GM21515 (cell line): ENCODE measurements around the gene FAM13A.

Experiments used
- ATAC-seq: cut with Tn5 transposase; IDR thresholded peaks from one replicate; pipeline ENCODE4 v1.9.1; 2021; ENCODE audit not compliant: unreplicated experiment

FAM13A gene

DNA sequence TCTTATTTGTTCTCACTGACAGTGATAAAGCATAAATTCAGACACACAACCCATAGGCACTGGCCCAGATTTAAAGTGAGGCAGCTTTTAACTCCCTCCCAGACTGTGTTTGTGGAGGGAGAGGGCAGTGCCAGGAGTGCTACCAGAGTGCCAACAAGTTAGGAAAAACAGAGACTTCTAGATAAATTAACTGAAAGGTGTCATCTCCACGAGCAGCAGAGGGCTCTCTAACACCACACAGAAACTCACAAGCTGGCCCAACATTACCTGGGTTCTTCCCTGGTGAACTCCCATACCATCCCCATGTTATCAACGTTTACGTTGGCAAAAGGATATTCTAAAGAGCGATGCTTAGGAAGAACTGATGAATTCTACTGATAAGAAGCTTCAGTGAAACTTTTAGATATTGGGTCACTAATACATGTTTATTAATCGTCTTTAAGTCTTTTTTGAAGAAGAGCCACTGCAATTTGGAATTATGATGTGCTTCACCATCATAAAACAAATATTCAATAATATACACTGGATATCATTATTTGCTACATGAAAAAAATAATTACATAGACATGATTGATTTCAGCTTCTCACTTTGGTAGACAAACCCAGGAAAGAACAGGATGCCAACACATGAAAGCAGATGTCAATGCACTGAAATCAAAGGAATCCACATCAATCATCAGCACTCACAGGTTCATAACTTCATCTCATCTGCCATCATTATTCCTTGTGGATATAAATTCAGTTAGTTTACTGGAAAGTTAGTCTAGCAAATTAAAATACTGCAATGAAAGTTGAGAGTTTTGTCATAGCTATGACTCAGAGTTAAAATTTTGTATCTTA is 238.1 kb downstream of the FAM13A start:
- no peak for ATAC-seq

GRCh38 chr4:88817740-88818139 is 239.2 kb downstream of the FAM13A start:
- ATAC-seq = no peak

GRCh38 chr4:88816360-88816759 is 240.6 kb downstream of the FAM13A start:
- no peak for ATAC-seq

- no peak for ATAC-seq
These were observed 242.9 kb downstream of the FAM13A start for GRCh38 chr4:88814043-88814617.

- no peak for ATAC-seq
These were observed 244.0 kb downstream of the FAM13A start for GRCh38 chr4:88813013-88813412.

DNA sequence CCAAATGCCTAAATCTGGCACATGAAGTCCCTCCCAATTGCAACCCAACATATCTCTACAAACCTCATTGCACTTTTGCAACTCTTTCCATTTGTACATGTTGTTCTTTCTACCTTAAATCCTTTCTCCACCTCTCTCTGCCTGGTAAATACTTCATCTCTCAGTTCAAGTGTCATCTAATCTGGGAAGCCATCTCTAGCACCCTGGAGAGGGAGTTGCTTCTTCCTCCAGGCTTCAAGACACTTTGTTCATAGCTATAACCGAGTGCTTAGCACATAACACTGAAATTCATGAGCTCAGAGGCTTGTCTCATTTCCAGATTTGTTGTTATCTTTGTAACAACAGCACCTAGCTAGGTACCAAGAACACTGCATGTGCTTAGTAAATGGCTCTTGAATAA is 244.6 kb downstream of the FAM13A start:
- ATAC-seq = no peak

DNA sequence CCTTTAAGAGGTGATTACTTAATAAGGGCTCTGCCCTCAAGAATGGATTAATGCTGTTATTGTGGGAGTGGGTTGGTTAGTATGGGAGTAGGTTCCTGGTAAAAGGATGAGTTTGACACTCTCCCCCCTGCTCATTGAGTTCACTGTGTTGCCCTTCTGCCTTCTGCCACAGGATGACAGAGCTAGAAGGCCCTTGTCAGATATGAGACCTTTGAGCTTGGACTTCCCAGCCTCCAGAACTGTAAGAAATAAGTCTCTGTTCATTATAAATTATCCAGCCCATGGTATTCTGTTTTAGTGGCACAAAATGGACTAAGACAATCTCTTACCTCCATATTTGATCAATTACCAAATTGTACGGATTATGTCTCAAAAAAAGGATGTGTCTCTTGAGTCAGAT is 245.1 kb downstream of the FAM13A start:
- ATAC-seq = no peak

- ATAC-seq = no peak
These were observed 246.7 kb downstream of the FAM13A start for GRCh38 chr4:88810325-88810724.

GRCh38 chr4:88809576-88810219 is 247.3 kb downstream of the FAM13A start:
- ATAC-seq = no peak

DNA sequence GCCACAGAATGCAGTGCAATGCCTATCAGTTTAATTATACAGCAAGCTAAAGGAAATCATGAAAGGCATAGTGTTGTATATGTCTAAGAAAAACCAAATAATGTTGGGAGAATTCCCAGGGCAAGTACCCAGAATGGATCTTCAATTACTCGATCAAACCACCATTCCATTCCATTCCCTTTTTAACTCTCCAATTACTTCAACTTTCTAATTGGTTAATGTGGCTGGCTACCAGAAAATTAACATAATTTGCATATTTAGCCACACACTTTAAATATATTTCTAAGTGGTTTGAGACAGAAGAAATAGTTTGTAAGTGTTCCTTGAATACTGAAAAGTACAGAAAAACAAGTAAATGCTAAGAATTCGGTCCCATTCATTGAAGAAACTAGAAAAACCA is 247.9 kb downstream of the FAM13A start:
- no peak for ATAC-seq

DNA sequence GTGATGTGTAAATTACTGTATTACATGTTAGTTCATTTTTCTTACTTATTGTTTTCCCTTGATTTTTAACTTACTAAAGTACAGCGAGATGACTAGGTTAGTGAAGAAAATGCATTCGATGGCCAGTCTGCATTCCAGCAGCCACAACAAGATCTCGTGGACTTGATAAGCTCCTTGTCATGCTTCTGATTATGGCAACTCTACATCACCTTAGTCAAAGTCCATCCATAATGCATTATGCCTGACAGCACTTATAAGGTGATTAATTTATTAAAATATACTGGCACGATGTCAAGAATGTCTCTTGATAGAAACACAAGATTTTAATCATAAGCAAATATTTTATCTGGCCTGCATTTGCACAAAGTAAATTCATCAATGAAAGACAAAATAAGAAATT is 249.5 kb downstream of the FAM13A start:
- ATAC-seq = no peak

GRCh38 chr4:88804234-88804633 is 252.8 kb downstream of the FAM13A start:
- ATAC-seq = no peak

DNA sequence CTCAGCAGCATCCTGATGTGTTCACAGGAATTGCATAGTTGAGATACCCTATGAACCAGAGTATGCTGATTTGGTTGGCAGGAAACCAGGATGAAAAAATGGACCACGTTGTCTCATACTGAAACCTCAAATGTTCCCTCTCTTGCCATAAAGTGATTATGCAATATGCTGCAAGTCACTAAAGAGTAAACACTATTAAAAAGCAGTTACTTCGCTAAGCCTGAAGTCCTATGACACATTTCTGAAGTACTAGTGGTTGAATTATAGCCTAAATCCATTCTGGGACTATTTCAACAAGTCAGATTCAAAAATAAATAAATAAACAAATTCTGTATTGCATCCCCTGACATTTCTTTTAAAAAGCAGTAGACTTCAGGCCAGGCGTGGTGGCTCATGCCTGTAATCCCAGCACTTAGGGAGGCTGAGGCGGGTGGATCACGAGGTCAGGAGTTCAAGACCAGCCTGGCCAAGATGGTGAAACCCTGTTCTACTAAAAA is 253.3 kb downstream of the FAM13A start:
- ATAC-seq = peak; percentile 62

DNA sequence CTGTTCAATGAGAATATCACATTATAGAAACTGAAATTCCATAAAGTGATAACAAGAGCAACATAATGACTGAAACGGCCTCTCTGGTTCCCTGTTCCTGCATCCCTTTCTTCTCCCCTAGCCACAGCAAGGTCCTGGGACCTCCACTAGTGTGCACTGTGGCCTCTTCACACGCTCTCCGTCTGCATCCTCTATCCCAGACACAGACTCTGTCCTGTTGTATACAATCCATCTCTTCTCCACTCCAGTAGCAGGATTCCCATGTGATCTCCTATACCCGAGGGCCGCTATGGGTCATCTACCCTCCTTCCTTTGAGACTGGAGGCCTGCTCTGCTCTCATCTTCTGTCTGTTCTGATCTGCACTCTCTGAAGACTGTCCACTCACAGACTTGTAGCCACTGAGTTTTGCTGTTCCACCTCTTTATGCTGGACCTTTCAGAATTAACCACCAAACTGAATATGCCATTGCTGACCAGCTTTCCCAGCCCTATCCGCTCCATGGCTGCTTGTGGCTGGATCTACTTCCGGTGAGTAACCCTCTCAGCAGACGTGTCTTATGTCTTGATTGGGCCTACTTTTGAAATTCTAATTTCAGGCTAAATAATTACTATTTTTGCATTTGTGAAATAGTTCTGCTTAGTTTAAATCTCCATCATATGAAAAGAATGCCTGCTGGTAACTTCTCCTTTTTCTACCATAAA is 254.2 kb downstream of the FAM13A start:
- no peak for ATAC-seq

DNA sequence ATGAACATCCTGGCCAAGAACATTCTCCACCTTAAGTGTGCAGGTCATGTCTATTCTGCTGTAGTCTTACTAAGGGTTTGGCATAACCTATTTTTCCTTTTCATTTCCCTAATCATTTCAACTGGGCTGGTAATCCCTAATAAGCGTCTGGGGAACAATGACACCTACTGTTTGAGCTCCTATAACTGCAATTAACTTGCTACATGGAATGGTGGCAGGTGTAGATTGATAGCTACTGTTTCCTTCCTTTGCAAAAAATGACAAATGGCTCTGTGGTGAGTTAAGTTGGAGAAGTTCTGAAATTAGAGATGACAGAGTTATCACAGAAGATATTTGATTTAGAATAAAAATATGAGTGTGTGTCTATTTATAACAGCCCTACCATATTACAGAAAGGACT is 254.8 kb downstream of the FAM13A start:
- ATAC-seq = no peak

DNA sequence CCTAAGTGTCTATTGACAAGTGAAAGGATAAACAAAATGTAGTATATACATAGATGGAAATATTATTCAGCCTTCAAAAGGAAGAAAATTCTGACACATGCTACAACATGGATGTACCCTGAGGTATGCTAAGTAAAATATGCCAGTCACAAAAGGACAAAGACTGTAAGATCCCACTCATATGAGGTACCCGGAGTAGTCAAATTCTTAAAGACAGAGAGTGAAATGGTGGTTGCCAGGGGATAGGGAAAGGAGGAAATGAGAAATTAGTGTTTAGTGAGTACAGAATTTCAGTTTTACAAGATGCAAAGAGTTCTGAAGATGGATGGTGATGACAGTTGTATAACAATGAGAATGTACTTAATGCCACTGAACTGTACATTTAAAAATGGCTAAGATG is 257.1 kb downstream of the FAM13A start:
- no peak for ATAC-seq

GRCh38 chr4:88797725-88798124 is 259.3 kb downstream of the FAM13A start:
- ATAC-seq = no peak

DNA sequence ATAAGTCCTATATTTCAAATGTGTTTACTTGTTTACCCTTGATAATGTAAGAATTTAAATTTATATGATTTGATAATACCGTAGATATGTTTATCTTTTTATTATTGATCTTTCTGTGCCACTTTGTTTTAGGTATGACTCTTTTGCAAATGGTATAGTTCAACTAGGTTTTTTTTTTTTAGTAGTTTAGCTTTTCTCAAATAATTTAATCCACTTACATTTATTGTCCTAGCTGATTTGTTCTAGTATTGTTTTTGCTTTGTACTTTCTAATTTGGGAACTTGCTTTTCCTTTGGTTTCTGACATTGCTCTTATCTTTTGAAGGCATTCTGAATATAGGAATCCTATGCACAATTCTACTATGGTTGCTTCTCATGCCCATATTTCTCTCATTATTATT is 260.4 kb downstream of the FAM13A start:
- no peak for ATAC-seq

DNA sequence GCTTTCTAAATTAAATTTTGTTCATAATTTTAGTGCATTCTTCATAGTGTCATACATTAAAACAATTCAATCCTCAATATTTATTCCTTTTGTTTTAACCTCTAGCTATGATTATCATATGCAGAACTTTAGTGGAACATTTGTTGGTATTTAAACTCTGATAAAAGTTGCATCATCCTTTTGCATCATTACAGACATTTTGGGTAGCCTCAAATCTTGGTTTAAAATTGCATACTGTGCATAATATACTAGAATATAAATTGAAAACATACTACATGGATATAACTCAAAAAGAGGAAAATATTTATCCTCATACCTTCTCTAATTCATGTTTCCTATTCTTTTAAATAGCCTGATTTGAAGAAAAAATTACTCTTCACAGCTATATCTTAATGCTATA is 262.0 kb downstream of the FAM13A start:
- ATAC-seq = no peak

GRCh38 chr4:88794087-88794690 is 262.8 kb downstream of the FAM13A start:
- no peak for ATAC-seq

DNA sequence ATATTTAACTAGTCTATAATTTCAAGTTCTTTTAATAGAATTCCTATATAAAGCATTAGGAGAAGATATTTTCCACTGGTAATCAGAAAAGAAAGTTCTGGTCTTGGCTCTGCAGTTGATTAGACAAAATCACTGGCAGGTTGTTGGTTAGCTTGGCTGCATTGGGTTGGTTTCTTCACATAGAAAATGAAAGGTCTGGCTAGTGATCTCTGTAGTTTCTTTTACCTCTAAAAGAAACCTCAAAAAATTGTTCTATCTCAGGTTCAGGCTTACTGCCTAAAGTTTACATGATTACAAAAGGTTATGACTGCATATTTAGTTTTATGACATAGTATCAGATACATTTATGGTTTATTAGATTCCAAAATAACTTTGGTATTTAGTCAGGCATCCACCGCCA is 263.5 kb downstream of the FAM13A start:
- peak; percentile 43 for ATAC-seq
